Adrenal gland (tissue), 12 donors: ENCODE results near the gene UBA6. TPM values are rescaled to one million over a fixed set of nuclear protein-coding genes. Genes with fewer than 3 reads are reported as not detected.

ENCODE experiments used
- DNase-seq, 7 donors: peaks; one replicate each; pipeline ENCODE4 v3.0.0-alpha.2; 2019 to 2020
- H3K27ac ChIP-seq, 5 donors: fragments of 200-600 bp; sonication (generic) in 4 of 5; 1 replicate in 3 of 5; 2 replicates in 2 of 5; pipeline versions ENCODE4 v1.5.1 to v1.8.0; 2016 to 2020; ENCODE audit warnings: mild to moderate bottlenecking in 1 of 5
- H3K27me3 ChIP-seq: fragments of 200-600 bp; 2 replicates; pipeline ENCODE4 v1.8.0; 2021
- H3K36me3 ChIP-seq, 2 donors: fragments of 200-600 bp; replicated peaks in 1 of 2; 1 replicate in 1 of 2; 2 replicates in 1 of 2; pipeline versions ENCODE4 v1.5.1 to v1.8.0; 2018 to 2022
- H3K4me1 ChIP-seq, 2 donors: fragments of 200-600 bp; replicated peaks in 1 of 2; 1 replicate in 1 of 2; 2 replicates in 1 of 2; pipeline versions ENCODE4 v1.5.1 to v1.8.0; 2018 to 2021
- H3K4me3 ChIP-seq, 4 donors: fragments of 200-600 bp; sonication (generic) in 3 of 4; one replicate each; pipeline ENCODE4 v1.5.1; 2016 to 2018
- H3K9me3 ChIP-seq, 3 donors: fragments of 200-600 bp; sonication (generic) in 1 of 3; replicated peaks in 1 of 3; 1 replicate in 2 of 3; 2 replicates in 1 of 3; pipeline versions ENCODE4 v1.5.1 to v1.8.0; 2016 to 2021
- CTCF ChIP-seq, 6 experiments: fragments of 450-650 bp in 4 of 6; fragments of 200-600 bp in 2 of 6; sonication (generic) in 1 of 6; IDR thresholded peaks; 1 replicate in 5 of 6; 2 replicates in 1 of 6; pipeline versions ENCODE4 v1.5.1 to v1.8.0; 2016 to 2021; ENCODE audit warnings: antibody characterized with exemption in 6 of 6, mild to moderate bottlenecking in 2 of 6, moderate library complexity in 1 of 6
- POLR2A ChIP-seq, 2 donors: fragments of 450-650 bp; IDR thresholded peaks; one replicate each; pipeline ENCODE4 v1.6.1; 2017; ENCODE audit warnings: antibody characterized with exemption in 2 of 2, mild to moderate bottlenecking in 2 of 2, moderate library complexity in 1 of 2
- WGBS, 4 donors: extraction: QIAGEN DNeasy Blood & Tissue Kit in 2 of 4; methylation state at CpG; one replicate each; pipeline versions ENCODE4 v1.1.5 to v1.1.7; 2013 to 2017; 5-methylcytosine and 5-hydroxymethylcytosine counted together
- intact Hi-C, 2 donors: fragments of 100-400 bp; cut with DNase I; formaldehyde crosslinking; loops; one replicate each; pipeline versions ENCODE4 v1.14.1 to v1.15.0; 2022 to 2023
- polyA plus RNA-seq, 3 donors: library from polyadenylated mRNA; stranded (reverse); fragments of 200-250 nt in 2 of 3; fragments of 350-450 nt in 1 of 3; fragmentation: Illumina TruSeq in 1 of 3; extraction: RNeasy Lipid Tissue Mini Kit (QIAGEN cat#74804) in 1 of 3; gene quantifications; one replicate each; pipeline ENCODE4 v1.2.3, GENCODE V29; 2013 to 2014
- total RNA-seq, 9 donors: library from RNA; depleted of rRNA in 4 of 9; stranded (reverse); fragments of >200 nt in 4 of 9; fragments of 120-200 nt in 1 of 9; fragmentation: NEBNext Ultra II Directional in 1 of 9; extraction: Animal tissue kit (Norgen Biotek cat#: 25700) in 1 of 9; gene quantifications; one replicate each; pipeline versions ENCODE4 v1.1.0 to v1.2.4, GENCODE V29; 2013 to 2023
- donor health status: healthy with polysubstance abuse.
- donor health status: Bipolar disorder and iron deficiency.
- donor health status: DM: yes; HTN: yes; CAD: no.
- donor health status: DM: no; HTN: no; CAD: no.
- donor health status: DM: no; HTN: no; CAD: no.
- donor health status: DM: yes; HTN: yes; CAD: no.

Gene UBA6
- total and polyA plus RNA-seq, 12 donors, result 7.5 to 77.0 (median 42.1) TPM

GRCh38 chr4:67603310-67604028 lies 97.5 kb downstream of the UBA6 start:
- intact Hi-C loops, result no loop called here
- no peaks in the 10 kb centered on the region for H3K36me3 ChIP-seq
- H3K4me1 ChIP-seq, result no peaks in the 10 kb centered on the region
- 79 to 98% (median 89%) methylated on average over 2 of the region's 2 CpGs for WGBS, 4 donors
- no peaks in the 10 kb centered on the region for H3K9me3 ChIP-seq
- TF ChIP-seq CTCF (IDR thresholded peaks at IDR 0.05) (no peak), POLR2A (IDR thresholded peaks at IDR 0.05) (no peak)
- DNase-seq, result no peak
- no peak overlapping the region for H3K4me3 ChIP-seq
- H3K27ac ChIP-seq, result no peak overlapping the region
- no peaks in the 10 kb centered on the region for H3K27me3 ChIP-seq

- no peaks in the 10 kb centered on the region for H3K4me1 ChIP-seq
- H3K27ac ChIP-seq, result no peak overlapping the region
- H3K4me3 ChIP-seq, result no peak overlapping the region
- DNase-seq, result no peak
- 56 to 60% (median 58%) methylated on average over 2 of the region's 2 CpGs for WGBS, 4 donors
- H3K9me3 ChIP-seq, result no peaks in the 10 kb centered on the region
- no peaks in the 10 kb centered on the region for H3K27me3 ChIP-seq
- H3K36me3 ChIP-seq, result no peaks in the 10 kb centered on the region
- intact Hi-C loops, result no loop called here
- TF ChIP-seq CTCF (IDR thresholded peaks at IDR 0.05), result no peak
Observed at GRCh38 chr4:67593741-67594175, 107.2 kb downstream of the UBA6 start.

GRCh38 chr4:67587156-67587555 lies 113.8 kb downstream of the UBA6 start:
- DNase-seq, result no peak
- Histone ChIP-seq H3K4me1 (no peaks in the 10 kb centered on the region), H3K9me3 (no peaks in the 10 kb centered on the region), H3K36me3 (no peaks in the 10 kb centered on the region), H3K27me3 (no peaks in the 10 kb centered on the region), H3K4me3 (no peak overlapping the region), H3K27ac (no peak overlapping the region)
- WGBS, 4 donors, result 85 to 92% (median 89%) methylated on average over 3 of the region's 3 CpGs
- intact Hi-C loops, result no loop called here
- TF ChIP-seq CTCF (IDR thresholded peaks at IDR 0.05), result no peak

GRCh38 chr4:67584496-67584895 lies 116.5 kb downstream of the UBA6 start:
- no peak overlapping the region for H3K4me3 ChIP-seq
- no peak for DNase-seq
- H3K4me1 ChIP-seq, result no peaks in the 10 kb centered on the region
- intact Hi-C loops, result no loop called here
- H3K36me3 ChIP-seq, result no peaks in the 10 kb centered on the region
- TF ChIP-seq CTCF (IDR thresholded peaks at IDR 0.05) (no peak), POLR2A (IDR thresholded peaks at IDR 0.05) (no peak)
- no peak overlapping the region for H3K27ac ChIP-seq
- H3K27me3 ChIP-seq, result no peaks in the 10 kb centered on the region
- no peaks in the 10 kb centered on the region for H3K9me3 ChIP-seq
